Myocyte (in vitro differentiated cells): Measurements from ENCODE around the gene PPARA. TPM values are rescaled to one million over a fixed set of nuclear protein-coding genes. Genes with fewer than 3 reads are reported as not detected.
"Not testable (repeated sequence)": the region's sequence is repeated elsewhere in the genome, so short reads cannot be mapped to it uniquely, and the experiment has no call there.

Source experiments
- DNase-seq: peaks from one replicate; pipeline ENCODE4 v3.0.0-alpha.2; 2012; ENCODE audit warnings: low read depth
- total RNA-seq: library from RNA; depleted of rRNA; stranded (reverse); fragments of >200 nt; gene quantifications from 2 replicates; pipeline ENCODE4 v1.2.3, GENCODE V29; 2014

PPARA gene
- total RNA-seq, 1 donor from 2014 or later: 17.5 TPM

DNA sequence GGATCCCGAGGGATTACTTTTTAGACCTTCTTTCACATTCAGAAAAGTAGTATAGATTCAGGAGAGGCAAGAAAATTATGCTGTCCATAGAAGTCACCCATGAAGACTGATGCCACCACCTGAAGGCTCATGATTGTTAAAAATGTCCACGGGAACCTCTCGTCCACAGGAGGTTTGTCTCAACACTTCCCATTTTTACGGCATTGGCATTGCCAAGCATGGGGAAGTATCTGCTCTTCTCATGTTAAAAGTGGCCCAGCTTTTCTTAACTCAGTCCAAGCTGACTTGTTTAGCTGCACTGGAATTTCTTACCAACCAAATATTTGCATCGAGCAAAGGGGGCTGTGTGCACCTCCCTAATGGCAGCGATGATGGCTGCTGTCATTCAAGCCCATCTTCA is 90.2 kb downstream of the PPARA start:
- DNase-seq: no peak

DNA sequence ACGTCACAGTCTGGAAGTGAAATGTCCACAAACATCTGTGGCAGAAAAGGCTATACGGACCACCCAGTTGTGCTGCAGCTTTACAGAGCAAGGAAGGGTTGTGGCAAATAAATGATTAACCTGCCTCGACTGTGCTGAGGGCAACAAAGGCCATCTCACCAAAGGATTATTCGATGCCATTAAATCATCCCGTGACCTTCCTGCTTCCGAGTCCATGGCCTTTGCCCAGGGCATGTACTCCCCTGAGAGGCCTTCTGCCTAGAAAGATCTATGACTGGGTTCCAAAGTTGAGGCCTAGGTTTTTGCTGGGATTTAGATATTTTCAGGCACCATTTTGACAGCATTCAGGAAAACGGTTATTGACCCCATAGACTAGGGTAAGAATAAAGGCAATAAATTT is 90.6 kb downstream of the PPARA start:
- no peak for DNase-seq

DNA sequence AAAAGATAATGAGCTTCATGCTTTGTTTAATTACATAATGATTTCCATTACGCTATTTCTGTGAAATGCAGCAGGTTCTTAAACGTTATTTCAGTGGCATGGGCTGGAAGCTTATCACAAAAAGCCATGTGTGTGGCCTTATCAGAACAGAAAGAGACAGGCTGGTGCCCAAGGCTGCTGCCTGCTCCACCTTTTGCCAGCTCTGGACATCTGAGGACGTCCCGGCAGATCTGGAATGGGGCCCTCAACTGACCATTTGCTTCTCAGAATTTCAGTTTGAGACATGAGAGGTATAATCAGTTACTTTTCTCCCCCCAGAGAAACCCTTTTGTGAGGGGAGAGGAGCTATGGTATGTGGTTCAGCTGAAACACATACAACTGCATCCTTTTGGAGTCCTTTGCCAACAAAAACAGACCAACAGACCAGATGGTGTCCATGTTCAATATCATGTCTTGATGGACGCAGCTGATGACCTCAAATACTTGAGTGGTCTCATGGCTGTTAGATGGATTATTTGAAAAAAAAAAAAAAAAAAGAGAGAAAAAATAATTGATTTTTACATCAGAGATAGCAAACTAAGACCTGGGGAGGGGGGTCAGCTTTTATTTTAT is 91.2 kb downstream of the PPARA start:
- no peak for DNase-seq

DNA sequence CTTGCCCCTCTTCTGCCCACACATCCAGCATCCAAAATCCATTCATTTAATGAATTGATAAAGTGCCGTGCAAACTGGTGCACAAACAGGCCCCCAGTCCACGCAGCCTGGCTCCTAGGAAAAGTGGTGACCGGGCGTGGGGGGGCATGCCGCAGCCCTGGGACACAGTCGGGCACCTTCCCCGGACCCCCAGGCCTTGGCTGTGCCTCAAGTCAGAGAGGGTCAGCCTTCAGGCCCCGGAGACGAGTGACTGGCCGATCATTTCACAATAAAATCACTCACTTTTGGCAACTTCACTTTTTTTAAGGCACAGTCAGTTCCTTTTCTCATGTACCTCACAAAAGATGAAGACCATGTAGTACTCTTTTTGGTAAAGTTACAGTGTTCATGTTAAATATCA is 91.8 kb downstream of the PPARA start:
- no peak for DNase-seq

DNA sequence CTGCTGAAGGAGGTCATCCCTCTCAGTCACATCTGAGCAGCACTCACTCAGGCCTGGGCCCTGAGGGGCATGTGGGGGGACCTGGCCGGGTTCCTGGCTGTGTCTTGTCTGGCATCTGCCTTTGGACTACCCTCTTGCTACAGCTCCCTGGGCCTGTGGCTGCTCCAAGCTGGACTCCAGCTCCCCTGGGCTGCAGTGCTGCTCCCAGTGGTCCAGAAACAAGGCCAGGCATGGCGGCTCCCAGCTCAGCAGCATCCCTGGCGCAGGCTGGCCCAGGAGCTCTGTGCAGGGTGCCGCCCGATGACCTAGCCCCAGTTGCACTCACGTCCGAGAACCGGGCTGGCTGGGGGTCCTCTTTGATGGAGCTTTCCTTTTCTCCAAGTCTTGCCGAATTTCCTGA is 94.4 kb downstream of the PPARA start:
- no peak for DNase-seq

DNA sequence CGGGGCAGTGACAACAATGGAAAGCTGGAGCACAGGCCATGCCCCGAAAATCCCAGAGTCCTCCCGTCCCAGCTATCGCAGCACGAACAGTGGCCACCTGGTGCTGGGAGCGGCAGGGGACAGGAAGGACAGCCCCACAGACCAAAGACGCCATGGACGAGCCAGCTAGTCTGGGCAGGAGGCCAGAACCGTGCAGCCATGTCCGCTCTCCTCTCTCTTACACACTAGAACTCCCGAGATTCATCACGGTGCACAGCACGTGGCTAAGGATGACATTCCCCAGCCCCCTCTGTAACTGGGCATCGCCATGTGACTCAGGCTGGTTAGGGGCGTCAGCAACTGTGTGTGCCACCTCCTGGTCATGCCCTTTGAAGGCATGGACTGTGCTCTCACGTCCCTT is 95.2 kb downstream of the PPARA start:
- DNase-seq: peak; percentile 25

DNA sequence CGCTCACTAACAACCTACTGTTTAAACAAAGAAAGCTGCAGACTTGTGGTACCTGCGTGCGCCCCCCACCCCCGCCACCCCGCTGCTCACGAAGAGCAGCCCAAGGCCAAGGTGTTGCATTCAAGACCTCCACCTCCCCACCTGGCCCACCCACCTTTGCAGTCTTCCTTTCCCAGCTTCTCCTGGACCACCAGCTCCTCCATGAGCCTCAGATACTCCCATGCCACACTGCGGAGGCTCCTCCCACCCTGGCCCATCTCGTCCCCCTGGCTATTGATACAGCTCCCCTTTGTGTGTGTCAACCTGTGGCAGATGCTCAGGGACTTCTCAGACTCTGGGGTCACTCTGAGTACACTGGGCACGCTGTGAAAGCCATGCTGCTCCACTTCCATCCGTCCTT is 95.9 kb downstream of the PPARA start:
- no peak for DNase-seq

DNA sequence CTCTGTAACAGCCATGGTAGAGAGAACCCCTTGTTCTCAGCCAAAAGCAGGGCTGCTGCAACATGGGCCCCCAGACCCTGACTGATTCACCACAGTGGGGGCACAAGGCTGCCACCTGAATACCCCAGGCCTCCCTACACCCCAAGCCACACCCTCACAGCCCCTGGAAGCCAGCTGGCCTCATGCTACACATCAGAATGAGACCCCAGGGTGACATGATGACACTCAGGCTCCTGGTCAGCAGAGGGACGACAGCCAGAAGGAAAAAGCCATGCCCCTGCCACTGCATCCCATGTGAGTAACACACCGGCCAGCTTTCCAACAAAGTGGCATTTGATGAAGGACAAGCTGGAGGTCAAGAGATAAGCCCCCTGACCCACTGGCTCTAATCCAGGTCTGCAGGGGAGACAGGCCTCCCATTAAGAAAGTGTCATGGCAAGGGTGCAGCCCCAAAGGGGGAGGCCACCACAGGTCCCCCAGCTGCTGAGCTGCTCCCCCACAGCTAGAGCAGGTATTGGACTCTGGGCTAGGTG is 97.2 kb downstream of the PPARA start:
- no peak for DNase-seq

DNA sequence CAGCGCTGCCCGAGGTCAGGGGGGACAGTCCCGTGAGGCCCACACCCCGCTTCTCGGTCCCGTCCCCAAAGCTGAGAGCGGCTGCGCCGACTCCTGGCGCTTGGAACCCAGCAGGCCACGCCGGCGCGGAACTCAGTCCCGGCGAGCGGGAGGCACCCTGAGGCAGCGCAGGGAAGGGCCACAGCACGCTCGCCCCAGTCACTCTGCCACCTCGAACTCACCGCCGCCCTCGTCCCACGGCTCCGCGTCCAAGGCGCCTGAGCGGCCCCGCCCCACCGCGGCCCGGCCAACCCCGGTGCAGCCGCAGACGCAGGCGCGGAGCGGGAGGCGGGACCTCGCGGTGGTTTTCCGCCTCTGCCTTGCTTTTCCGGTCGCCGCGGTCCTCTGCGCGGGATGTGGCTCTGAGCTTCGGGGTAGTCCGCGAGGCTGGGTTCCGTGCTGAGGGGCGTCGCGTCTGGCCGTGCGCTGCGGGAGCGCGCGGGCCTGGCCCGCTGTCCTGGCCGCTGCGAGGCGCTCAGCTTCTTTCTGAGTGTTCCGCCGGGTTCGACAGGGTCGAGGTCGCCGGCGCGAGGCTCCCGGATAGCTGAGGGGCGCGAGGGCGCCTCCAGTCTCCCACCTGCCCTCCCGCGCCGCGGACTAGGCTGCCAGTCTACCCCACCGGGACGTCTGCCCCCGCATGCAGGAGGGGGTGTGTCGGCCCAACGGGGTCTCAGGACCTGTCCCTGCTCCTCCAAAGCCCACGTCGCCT is 99.9 kb downstream of the PPARA start, which contains the start of gene CDPF1:
CDPF1 (minus strand) TSS at position 259 of the 748 bp plus-strand sequence. CDS start 2,009 bp downstream, outside the sequence.
- peak; percentile 92 for DNase-seq

DNA sequence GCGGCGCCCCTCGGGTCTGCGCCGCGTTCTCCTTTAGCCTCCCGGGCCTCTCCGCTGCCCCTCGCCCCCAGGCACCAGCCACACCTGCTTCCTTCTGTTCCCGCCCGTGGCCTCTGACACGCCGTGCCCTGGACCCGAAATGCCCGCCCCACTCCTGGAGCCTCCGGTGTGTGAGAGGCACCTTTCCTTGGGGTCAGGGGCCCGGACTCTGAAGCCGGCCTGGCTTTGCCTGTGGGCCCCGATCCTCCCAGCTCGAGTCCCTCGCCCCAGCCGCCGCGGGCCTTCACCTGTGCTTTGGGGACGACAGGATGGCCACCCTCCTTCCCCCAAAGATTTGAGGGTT is 100.4 kb downstream of the PPARA start:
- DNase-seq: no peak

DNA sequence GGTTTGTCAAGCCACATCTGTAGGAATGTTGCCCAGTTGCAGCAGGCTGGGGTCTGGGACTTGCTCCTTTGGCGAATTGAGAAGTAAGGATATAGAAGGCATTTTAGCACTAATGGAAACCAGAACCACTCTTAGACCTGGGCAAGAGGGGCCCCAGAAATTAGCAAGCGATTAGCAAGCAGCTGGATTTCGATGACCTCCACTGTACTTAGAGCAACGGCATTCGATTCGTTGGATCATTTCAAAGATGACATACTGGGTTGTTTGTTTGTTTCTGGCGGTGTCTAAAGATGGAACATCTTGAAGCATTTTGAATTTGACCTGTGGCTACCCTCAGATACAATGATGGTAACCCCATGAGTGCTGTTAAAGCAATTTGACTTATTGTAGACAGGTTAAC is 100.9 kb downstream of the PPARA start:
- no peak for DNase-seq

DNA sequence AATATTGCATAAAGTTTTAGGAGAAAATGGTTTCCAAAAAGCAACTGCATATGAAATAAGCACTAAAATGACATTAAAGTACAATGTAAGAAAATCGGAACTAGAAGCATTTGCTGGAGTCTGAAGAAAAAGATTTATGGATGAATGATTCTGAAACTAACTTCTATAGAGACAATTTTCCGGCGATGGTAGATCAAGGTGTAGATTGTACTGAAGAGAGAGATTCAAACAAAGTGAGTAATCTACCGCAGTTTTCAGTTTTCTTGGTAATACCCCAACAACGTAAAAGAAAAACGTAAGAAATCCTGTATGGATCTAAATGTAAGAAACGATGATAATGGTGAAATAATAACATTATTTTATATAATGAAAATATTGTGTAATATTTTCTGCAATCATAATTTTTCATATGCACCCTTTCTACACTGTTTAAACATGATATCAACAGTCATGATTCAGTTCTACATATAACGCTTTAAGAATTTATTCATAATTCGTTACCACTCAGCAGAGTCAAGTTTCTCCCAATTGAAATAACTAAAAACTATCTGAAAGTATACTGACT is 101.6 kb downstream of the PPARA start:
- no peak for DNase-seq

DNA sequence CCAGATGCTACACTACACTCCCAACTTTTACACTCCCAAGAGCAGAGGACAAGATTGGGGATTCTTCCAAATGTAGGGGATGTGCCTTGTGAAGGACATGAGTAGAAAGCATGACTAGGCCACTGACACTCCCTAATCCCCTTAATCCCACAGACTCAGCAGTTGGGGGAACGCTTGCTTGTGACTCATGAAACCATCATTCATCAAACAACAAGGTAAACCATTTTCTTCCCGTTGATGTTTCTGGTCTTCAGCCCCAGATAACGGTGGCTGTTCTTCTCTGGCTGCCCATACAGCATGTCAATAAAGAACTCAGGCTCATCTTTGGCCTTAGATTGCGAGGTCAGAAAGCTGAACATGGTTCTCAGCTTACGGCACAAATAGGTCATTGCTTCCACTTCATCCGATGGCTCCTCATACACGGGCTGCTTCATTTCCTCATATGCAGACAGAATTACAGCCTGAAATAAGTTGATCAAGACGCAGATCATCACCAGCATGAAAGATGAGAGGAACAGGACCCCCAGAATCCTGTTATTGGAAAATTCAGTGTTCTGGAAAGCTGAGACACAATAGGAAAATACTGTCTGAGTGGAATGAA is 106.1 kb downstream of the PPARA start:
- DNase-seq: peak; percentile 55

DNA sequence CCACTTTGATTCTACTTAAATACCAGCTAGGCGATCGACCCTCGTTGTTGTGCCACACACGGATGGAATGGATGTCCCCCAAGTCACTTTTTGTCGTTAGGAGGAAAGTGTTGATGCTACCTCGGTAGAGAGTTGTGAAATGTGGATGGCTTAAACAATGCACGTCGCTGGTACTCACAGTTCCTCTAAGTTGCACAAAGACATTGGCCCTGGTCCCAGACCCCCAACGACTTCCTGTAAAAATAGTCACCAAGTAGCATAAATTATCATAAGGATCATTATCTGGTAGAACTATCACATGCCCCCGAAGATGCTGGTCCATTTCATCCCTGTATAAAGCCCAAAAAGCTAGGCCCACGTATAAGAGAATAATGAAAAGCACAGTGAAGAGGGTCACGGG is 109.0 kb downstream of the PPARA start:
- DNase-seq: no peak

DNA sequence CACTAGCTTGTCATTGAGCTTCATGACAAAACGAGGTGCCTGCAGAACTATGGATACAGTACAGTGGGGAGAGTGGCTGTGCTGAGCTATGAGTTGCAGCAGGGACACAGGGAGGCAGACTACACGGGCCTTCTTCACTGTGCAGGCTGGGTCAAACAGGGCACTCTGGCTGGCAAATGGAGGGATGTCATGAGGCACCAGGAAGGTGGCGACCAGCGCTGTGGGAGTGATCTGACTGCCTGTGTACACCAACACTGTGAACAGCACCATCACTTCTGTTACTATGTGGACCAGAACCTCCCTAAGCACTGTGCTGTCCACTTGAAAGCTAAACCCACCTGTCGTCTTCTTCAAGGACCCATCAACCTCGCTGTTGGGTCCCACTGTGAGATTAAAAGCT is 109.7 kb downstream of the PPARA start:
- DNase-seq: no peak

DNA sequence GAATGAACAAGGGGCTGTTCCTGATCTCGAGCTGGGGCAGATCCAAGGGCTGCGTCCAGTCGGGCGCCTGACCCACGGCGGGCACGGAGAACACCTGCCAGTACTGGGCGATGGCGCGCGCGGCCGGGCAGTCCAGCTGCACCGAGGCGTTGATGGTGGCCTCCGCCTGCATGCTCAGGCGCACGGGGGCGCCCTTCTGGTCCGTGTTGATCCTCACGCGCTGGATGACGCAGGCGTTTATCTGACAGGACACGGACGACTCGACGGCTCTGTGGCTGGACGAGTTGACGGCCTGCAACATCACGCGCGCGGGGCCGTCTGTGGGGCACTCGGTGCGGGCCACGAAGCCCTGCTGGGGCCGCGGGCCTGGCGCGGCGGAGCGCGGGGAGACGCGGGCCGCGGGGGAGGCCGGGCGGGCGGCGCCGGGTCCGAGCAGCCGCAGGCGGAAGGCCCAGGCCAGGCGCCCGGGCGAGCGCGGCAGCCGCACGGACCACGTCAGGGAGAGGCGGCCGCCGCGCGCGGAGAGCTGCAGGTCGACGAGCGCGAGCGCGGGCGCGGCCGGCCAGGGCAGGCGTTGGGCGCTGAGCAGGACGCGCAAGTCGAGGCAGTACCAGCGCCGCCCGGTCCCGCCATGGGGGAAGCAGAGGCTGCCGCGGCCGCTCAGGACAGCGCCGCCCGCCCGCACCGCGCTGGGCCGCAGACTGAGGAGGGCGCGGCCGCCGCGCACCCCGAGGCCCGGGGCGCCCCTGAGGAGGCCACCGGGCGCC is 112.3 kb downstream of the PPARA start:
- DNase-seq: no peak

DNA sequence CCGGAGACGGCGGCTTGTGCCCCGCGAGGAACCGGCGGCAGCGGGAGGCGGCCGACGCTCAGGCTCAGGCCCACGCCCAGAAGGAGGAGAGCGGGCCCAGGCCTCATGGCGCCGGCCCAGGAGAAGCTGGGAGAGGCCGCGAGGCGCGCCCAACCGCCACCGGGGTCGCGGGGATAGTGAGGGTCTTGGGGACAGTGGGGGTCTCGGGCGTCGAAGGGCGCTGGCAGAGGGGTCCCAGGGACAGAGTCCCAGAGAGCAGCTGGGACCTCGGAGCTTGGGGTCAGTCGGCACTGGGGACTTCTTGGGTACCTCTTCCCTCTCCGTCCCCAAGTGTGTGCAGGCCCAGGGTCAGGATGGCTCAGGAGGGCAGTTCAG is 112.9 kb downstream of the PPARA start, which contains the start of gene PKDREJ:
PKDREJ (minus strand) TSS at position 128 of the 375 bp plus-strand sequence; CDS start at position 107, 21 bp downstream.
- DNase-seq: no peak

DNA sequence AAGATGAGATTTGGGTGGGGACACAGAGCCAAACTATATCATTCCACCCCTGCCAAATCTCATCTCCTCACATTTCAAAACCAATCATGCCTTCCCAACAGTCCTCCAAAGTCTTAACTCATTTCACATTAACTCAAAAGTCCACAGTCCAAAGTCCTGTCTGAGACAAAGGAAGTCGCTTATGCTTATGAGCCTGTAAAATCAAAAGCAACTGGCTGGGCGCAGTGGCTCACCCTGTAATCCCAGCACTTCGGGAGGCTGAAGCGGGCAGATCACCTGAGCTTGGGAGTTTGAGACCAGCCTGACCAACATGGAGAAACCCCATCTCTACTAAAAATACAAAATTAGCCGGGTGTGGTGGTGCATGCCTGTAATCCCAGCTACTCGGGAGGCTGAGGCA is 114.2 kb downstream of the PPARA start:
- not testable (repeated sequence) for DNase-seq

DNA sequence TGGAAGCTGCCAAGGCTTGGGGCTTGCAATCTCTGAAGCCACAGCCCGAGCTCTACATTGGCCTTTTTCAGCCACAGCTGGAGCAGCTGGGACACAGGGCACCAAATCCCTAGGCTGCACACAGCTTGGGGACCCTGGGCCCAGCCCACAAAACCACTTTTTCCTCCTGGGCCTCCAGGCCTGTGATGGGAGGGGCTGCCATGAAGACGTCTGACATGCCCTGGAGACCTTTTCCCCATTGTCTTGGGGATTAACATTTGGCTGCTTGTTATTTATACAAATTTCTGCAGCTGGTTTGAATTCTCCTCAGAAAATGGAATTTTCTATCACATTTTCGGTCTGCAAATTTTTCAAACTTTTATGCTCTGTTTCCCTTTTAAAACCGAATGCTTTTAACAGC is 115.3 kb downstream of the PPARA start:
- not testable (repeated sequence) for DNase-seq

DNA sequence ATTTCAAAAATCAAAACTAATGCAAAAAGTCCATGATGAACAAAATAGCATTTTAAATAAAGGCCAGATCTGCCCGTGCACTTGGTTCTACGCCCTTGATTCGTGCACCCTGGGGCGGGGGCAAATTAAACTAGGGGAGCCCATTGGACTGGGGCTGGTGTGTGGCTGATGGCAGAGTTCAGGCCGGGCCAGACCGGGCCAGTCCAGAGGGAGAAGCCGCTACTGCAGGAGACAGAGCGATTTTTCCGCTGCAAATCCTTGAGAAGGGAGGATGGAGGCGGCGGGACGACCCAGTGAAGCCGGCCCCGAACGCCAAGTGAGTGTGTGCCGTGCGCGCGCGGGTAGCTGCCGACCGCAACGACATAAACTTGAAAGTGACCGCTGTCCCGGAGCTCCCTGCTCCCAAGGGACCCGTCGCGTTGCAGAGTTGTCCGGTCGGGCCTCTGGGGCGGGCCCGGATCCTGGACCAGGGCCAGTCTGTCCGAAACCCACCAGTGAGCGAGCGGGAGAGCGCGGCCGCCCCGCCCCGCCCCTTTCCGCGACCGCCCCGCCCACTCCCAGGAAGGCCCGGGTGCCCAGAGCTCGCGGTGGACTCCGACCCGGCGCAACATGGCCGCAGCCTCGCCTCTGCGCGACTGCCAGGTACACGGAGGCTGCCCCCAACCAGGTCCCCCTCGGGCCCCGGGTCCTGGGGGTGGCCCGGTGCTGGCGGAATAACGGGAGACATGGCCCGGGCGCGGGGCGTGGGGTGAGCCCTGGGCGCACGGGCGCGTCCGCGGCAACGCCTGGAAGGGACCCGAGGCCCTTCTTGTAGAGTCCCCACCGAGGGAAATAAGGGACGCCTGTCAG is 117.3 kb downstream of the PPARA start, which contains the start of gene TTC38:
TTC38 (plus strand) TSS at position 578 of the 849 bp plus-strand sequence; CDS start at position 610, 32 bp downstream.
- peak; percentile 95 for DNase-seq
